GM12878 (cell line): Measurements from ENCODE around the gene CELSR2. TPM values are rescaled to one million over a fixed set of nuclear protein-coding genes. Genes with fewer than 3 reads are reported as not detected.

Experiments used
- ATAC-seq: fragments of 200-7000 bp; cut with Tn5 transposase; 3 replicates; pipeline ENCODE4 v1.9.1; 2020; ENCODE audit warnings: mild to moderate bottlenecking, moderate library complexity
- BruUV-seq: library from RNA; stranded (reverse); fragments of 400-500 nt; replicated peaks from 2 replicates; lab custom pipeline; 2021; lab: Mats Ljungman, UMichigan
- CTCF ChIA-PET: fragments of 300-600 bp; sonication (Branson Sonifier 250); formaldehyde crosslinking; extraction: SDS; loops from one replicate; lab custom pipeline; 2021; ENCODE audit warnings: inconsistent platforms; lab: Yijun Ruan, JAX
- POLR2A ChIA-PET: fragments of 350-600 bp; formaldehyde crosslinking; extraction: SDS; loops from one replicate; lab custom pipeline; 2021; ENCODE audit warnings: inconsistent platforms; lab: Charles Lee
- RAD21 ChIA-PET: fragments of 300-600 bp; sonication (Branson Sonifier 250); formaldehyde crosslinking; loops from one replicate; lab custom pipeline; 2023; ENCODE audit warnings: antibody characterized with exemption; ENCODE audit not compliant: unreplicated experiment; lab: Charles Lee
- SMC1A ChIA-PET: fragments of 300-600 bp; sonication (Branson Sonifier 250); formaldehyde crosslinking; loops from one replicate; lab custom pipeline; 2023; ENCODE audit not compliant: unreplicated experiment, uncharacterized antibody; lab: Charles Lee
- DNase-seq: peaks from one replicate; pipeline ENCODE4 v3.0.0-alpha.2; 2011; ENCODE audit warnings: low read depth, low spot score
- FAIRE-seq: peaks from 3 replicates; lab custom pipeline; 2011; peaks lifted over from hg19 to GRCh38; lab: Jason Lieb, UNC
- H2AFZ ChIP-seq: 2 replicates; pipeline ENCODE4 v1.6.0; 2011; ENCODE audit warnings: low read depth, low read length, control low read depth; ENCODE audit not compliant: control insufficient read depth
- H3K27ac ChIP-seq: 2 replicates; pipeline ENCODE4 v1.5.1; 2011; ENCODE audit warnings: control low read depth; ENCODE audit not compliant: control insufficient read depth, insufficient read depth
- H3K27me3 ChIP-seq, 2 experiments: replicated peaks in 1 of 2; 2 replicates each; pipeline versions ENCODE4 v1.6.0 to v1.6.1; 2011; ENCODE audit warnings: low read length in 1 of 2; ENCODE audit not compliant: control insufficient read depth in 2 of 2, insufficient read depth in 2 of 2
- H3K36me3 ChIP-seq, 2 experiments: 2 replicates each; pipeline ENCODE4 v1.5.1; 2011; ENCODE audit warnings: low read length in 1 of 2; ENCODE audit not compliant: control insufficient read depth in 2 of 2, insufficient read depth in 2 of 2
- H3K4me1 ChIP-seq: 2 replicates; pipeline ENCODE4 v1.6.1; 2011; ENCODE audit warnings: mild to moderate bottlenecking, low read length, moderate library complexity, mixed read lengths; ENCODE audit not compliant: control insufficient read depth, insufficient read depth
- H3K4me2 ChIP-seq: 2 replicates; pipeline ENCODE4 v1.6.0; 2011; ENCODE audit warnings: control low read depth; ENCODE audit not compliant: control insufficient read depth, insufficient read depth
- H3K4me3 ChIP-seq: fragments of 200-600 bp; sonication (generic); 2 replicates; pipeline ENCODE4 v1.5.1; 2016
- H3K79me2 ChIP-seq: 2 replicates; pipeline ENCODE4 v1.6.0; 2011; ENCODE audit warnings: low read length; ENCODE audit not compliant: control insufficient read depth, insufficient read depth
- H3K9ac ChIP-seq: 2 replicates; pipeline ENCODE4 v1.8.0; 2011; ENCODE audit warnings: low read length, control low read depth, mixed read lengths; ENCODE audit not compliant: control insufficient read depth, insufficient read depth
- H3K9me3 ChIP-seq: replicated peaks from 3 replicates; pipeline ENCODE4 v1.5.1; 2011; ENCODE audit warnings: mild to moderate bottlenecking, low read length; ENCODE audit not compliant: control insufficient read depth, insufficient read depth
- H4K20me1 ChIP-seq: 2 replicates; pipeline ENCODE4 v1.6.0; 2011; ENCODE audit not compliant: control insufficient read depth, insufficient read depth
- ATF3 ChIP-seq: IDR thresholded peaks from 2 replicates; pipeline ENCODE4 v1.6.1; 2011; ENCODE audit warnings: low read depth, mild to moderate bottlenecking, low read length, moderate library complexity, borderline replicate concordance; ENCODE audit errors: extremely low read depth
- BCLAF1 ChIP-seq: fragments of 450-650 bp; IDR thresholded peaks from 2 replicates; pipeline ENCODE4 v1.6.1; 2017; ENCODE audit warnings: antibody characterized with exemption, mild to moderate bottlenecking, moderate library complexity
- CHD2 ChIP-seq: IDR thresholded peaks from 2 replicates; pipeline ENCODE4 v1.6.1; 2011; ENCODE audit warnings: low read depth, low read length, improper control_type of control experiment, borderline replicate concordance
- E2F8 ChIP-seq: fragments of 450-650 bp; IDR thresholded peaks from 2 replicates; pipeline ENCODE4 v1.6.1; 2018; ENCODE audit warnings: mild to moderate bottlenecking, low read depth, moderate library complexity; ENCODE audit not compliant: partially characterized antibody
- FOXK2 ChIP-seq: fragments of 450-650 bp; IDR thresholded peaks from 2 replicates; pipeline ENCODE4 v1.6.1; 2017; ENCODE audit warnings: mild to moderate bottlenecking, moderate library complexity
- GATAD2B ChIP-seq: fragments of 450-650 bp; conservative IDR thresholded peaks from 2 replicates; pipeline ENCODE4 v1.6.1; 2017; ENCODE audit warnings: low read depth, mild to moderate bottlenecking, moderate library complexity
- MEF2B ChIP-seq: fragments of 450-650 bp; IDR thresholded peaks from 2 replicates; pipeline ENCODE4 v1.6.1; 2018; ENCODE audit warnings: mild to moderate bottlenecking, moderate library complexity; ENCODE audit not compliant: partially characterized antibody, poor library complexity, severe bottlenecking
- MXI1 ChIP-seq: fragments of 150-350 bp; IDR thresholded peaks from 2 replicates; pipeline ENCODE4 v1.6.1; 2011; ENCODE audit warnings: low read depth, mild to moderate bottlenecking, inconsistent platforms, low read length, improper control_type of control experiment
- NFYA ChIP-seq: IDR thresholded peaks from 2 replicates; pipeline ENCODE4 v1.6.1; 2011; ENCODE audit warnings: low read depth, mild to moderate bottlenecking, low read length, improper control_type of control experiment, borderline replicate concordance
- PAX8 ChIP-seq: fragments of 450-650 bp; IDR thresholded peaks from 2 replicates; pipeline ENCODE4 v1.6.1; 2017; ENCODE audit warnings: mild to moderate bottlenecking, moderate library complexity
- POLR2AphosphoS5 ChIP-seq: IDR thresholded peaks from 2 replicates; pipeline ENCODE4 v1.6.1; 2011; ENCODE audit warnings: mild to moderate bottlenecking, low read length, inconsistent platforms
- RCOR1 ChIP-seq: conservative IDR thresholded peaks from 2 replicates; pipeline ENCODE4 v1.6.1; 2012; ENCODE audit warnings: low read depth, low read length, improper control_type of control experiment
- SMC3 ChIP-seq: IDR thresholded peaks from 2 replicates; pipeline ENCODE4 v1.6.1; 2011; ENCODE audit warnings: low read length, improper control_type of control experiment, borderline replicate concordance
- TCF3 ChIP-seq: IDR thresholded peaks from 2 replicates; pipeline ENCODE4 v1.6.1; 2012; ENCODE audit warnings: low read depth, mild to moderate bottlenecking, low read length, borderline replicate concordance; ENCODE audit not compliant: insufficient read depth
- WGBS: methylation state at CpG from one replicate; pipeline ENCODE4 v1.1.6; 2016; ENCODE audit warnings: low lambda C conversion rate; ENCODE audit not compliant: insufficient replicate concordance, insufficient coverage; ENCODE audit errors: missing lambda C conversion rate; 5-methylcytosine and 5-hydroxymethylcytosine counted together
- in situ Hi-C: fragments of 300-500 bp; cut with MboI; formaldehyde crosslinking; loops from 9 replicates; pipeline ENCODE4 v1.14.3; 2018; ENCODE audit warnings: mixed read lengths
- intact Hi-C: fragments of 100-400 bp; cut with micrococcal nuclease; formaldehyde crosslinking; loops from one replicate; pipeline ENCODE4 v1.14.2; 2022; ENCODE audit not compliant: unreplicated experiment
- polyA plus RNA-seq, 11 experiments: library from polyadenylated mRNA; depleted of rRNA in 4 of 11; unstranded in 6 of 11; stranded (reverse) in 5 of 11; fragments of >200 nt; fragmentation: Nextera tagmentation in 4 of 11; fragmentation: Illumina TruSeq in 1 of 11; extraction: Ambion mirVana in 4 of 11; extraction: Trizol in 1 of 11; gene quantifications; 1 replicate in 1 of 11; 2 replicates in 10 of 11; pipeline versions ENCODE4 v1.2.1 to v1.2.3, GENCODE V29; 2011 to 2016; ENCODE audit warnings: inconsistent platforms in 2 of 11, missing spikeins in 2 of 11, low read depth in 1 of 11
- total RNA-seq, 4 experiments: library from RNA; depleted of rRNA in 3 of 4; stranded (reverse); fragments of >200 nt in 3 of 4; fragmentation: Illumina TruSeq in 1 of 4; extraction: Trizol in 1 of 4; gene quantifications; 2 replicates each; pipeline versions ENCODE4 v1.2.1 to v1.2.3, GENCODE V29; 2013 to 2021

Gene CELSR2
- total and polyA plus RNA-seq, 10 of the 15 experiments (the other 5 are each of a cell fraction or from before 2014, with no cell fraction given): under 0.01 to 0.15 (median 0.04) TPM; not detected in 2

- Histone ChIP-seq H3K4me3 (no peak overlapping the region), H4K20me1 (no peaks in the 10 kb centered on the region), H3K27me3 (no peaks in the 10 kb centered on the region; a peak in 1 of 4 replicates), H3K4me2 (no peak overlapping the region), H3K9me3 (no peaks in the 10 kb centered on the region), H3K27ac (no peak overlapping the region), H3K9ac (no peak overlapping the region), H3K36me3 (no peaks in the 10 kb centered on the region), H2AFZ (no peak overlapping the region), H3K4me1 (no peaks in the 10 kb centered on the region), H3K79me2 (no peaks in the 10 kb centered on the region)
- ChIA-PET CTCF (interaction anchor here (0.7 to 3.1 kb wide), 17 partner anchors 9 to 331 kb away, joined by 3 to 19 read pairs (median 4); partner anchors contain the start of genes PSRC1 and SARS1), SMC1A (interaction anchor here (1.0 to 1.6 kb wide), 4 partner anchors 13 to 332 kb away, joined by 3 to 6 read pairs (median 5); no protein-coding TSS in a partner anchor), POLR2A (interaction anchor here (0.6 kb wide), 1 partner anchor 9 kb away, joined by 3 read pairs; no protein-coding TSS in a partner anchor), RAD21 (interaction anchor here (0.9 to 3.0 kb wide), 8 partner anchors 13 to 331 kb away, joined by 3 to 10 read pairs (median 7); partner anchors contain the start of genes SARS1 and SORT1)
- intact Hi-C loops: no loop called here
- FAIRE-seq (peak; percentile 74), DNase-seq (no peak), ATAC-seq (peak; percentile 79)
- in situ Hi-C loops: no loop called here
- BruUV-seq: no TSS peak
- 10% methylated on average over 2 of the region's 2 CpGs for WGBS
- TF ChIP-seq POLR2AphosphoS5 (no peak), GATAD2B (no peak), RCOR1 (no peak), BCLAF1 (no peak), NFYA (no peak), CHD2 (no peak), FOXK2 (no peak), PAX8 (no peak), MEF2B (peak; percentile 18), SMC3 (peak; percentile 31; the same call in 1 of the 2 replicates), E2F8 (no peak), ATF3 (no peak), TCF3 (no peak), MXI1 (no peak)
Measured at GRCh38 chr1:109201123-109201703, 48.1 kb upstream of the CELSR2 start.
